ENCODE measurements around the gene PSMD4.
"Not testable (repeated sequence)": the region's sequence is repeated elsewhere in the genome, so short reads cannot be mapped to it uniquely, and the experiment has no call there.

The PSMD4 gene

GRCh38 chr1:151254217-151255213 is at the start of gene PSMD4:
Gene PSMD4, plus strand, starts transcription at chr1:151254734. Its CDS starts 49 bp downstream, at chr1:151254783.
- peak; percentile 85 to 93 (median 86) for DNase-seq (ENCODE audit: low read depth in 3 of 3)

- not testable (repeated sequence) for DNase-seq (ENCODE audit: low read depth in 3 of 3)
These were observed 49.1 kb upstream of the PSMD4 start for GRCh38 chr1:151205381-151205965.

GRCh38 chr1:151210830-151211229 is 43.7 kb upstream of the PSMD4 start:
- no peak for DNase-seq (ENCODE audit: low read depth in 3 of 3)

GRCh38 chr1:151211972-151212705 is 42.4 kb upstream of the PSMD4 start:
- DNase-seq (ENCODE audit: low read depth in 3 of 3): no peak

GRCh38 chr1:151213560-151213959 is 41.0 kb upstream of the PSMD4 start:
- DNase-seq (ENCODE audit: low read depth in 3 of 3): no peak

- no peak for DNase-seq (ENCODE audit: low read depth in 3 of 3)
These were observed 32.9 kb upstream of the PSMD4 start for GRCh38 chr1:151221616-151222015.

GRCh38 chr1:151222130-151222529 is 32.4 kb upstream of the PSMD4 start:
- DNase-seq (ENCODE audit: low read depth in 3 of 3): no peak

- DNase-seq (ENCODE audit: low read depth in 3 of 3): no peak
These were observed 19.3 kb upstream of the PSMD4 start for GRCh38 chr1:151235235-151235634.

- DNase-seq (ENCODE audit: low read depth in 3 of 3): no peak
These were observed 16.7 kb upstream of the PSMD4 start for GRCh38 chr1:151237678-151238466.

GRCh38 chr1:151238467-151238739 is 16.1 kb upstream of the PSMD4 start:
- DNase-seq (ENCODE audit: low read depth in 3 of 3): no peak

- no peak for DNase-seq (ENCODE audit: low read depth in 3 of 3)
These were observed 12.1 kb upstream of the PSMD4 start for GRCh38 chr1:151242442-151242841.

GRCh38 chr1:151243683-151244216 is 10.8 kb upstream of the PSMD4 start:
- no peak for DNase-seq (ENCODE audit: low read depth in 3 of 3)

- DNase-seq (ENCODE audit: low read depth in 3 of 3): no peak
These were observed 7.7 kb upstream of the PSMD4 start for GRCh38 chr1:151246786-151247185.

- peak; percentile 28 to 55 (median 44) for DNase-seq (ENCODE audit: low read depth in 3 of 3)
These were observed 2.7 kb upstream of the PSMD4 start for GRCh38 chr1:151251656-151252470.

GRCh38 chr1:151255381-151255780 is 847 bp downstream of the PSMD4 start:
- no peak for DNase-seq (ENCODE audit: low read depth in 3 of 3)

- no peak for DNase-seq (ENCODE audit: low read depth in 3 of 3)
These were observed 4.8 kb downstream of the PSMD4 start for GRCh38 chr1:151259351-151259750.

- no peak for DNase-seq (ENCODE audit: low read depth in 3 of 3)
These were observed 11.1 kb downstream of the PSMD4 start for GRCh38 chr1:151265446-151266236.

GRCh38 chr1:151266315-151266714 is 11.8 kb downstream of the PSMD4 start:
- DNase-seq (ENCODE audit: low read depth in 3 of 3): no peak

GRCh38 chr1:151266821-151267220 is 12.3 kb downstream of the PSMD4 start:
- DNase-seq (ENCODE audit: low read depth in 3 of 3): no peak

- no peak for DNase-seq (ENCODE audit: low read depth in 3 of 3)
These were observed 13.2 kb downstream of the PSMD4 start for GRCh38 chr1:151267760-151268159.

Data from stimulated activated CD4-positive, alpha-beta T cell treated with anti-CD3 and anti-CD28 coated beads, TNF-alpha, amount 100 ng/mL, for 24 hours (primary cell).